Stimulated activated CD8-positive, alpha-beta memory T cell treated with anti-CD3 and anti-CD28 coated beads, Interleukin-15, amount 100 ng/mL, for 24 hours (primary cell): ENCODE data around the gene TMEM138.

Source experiments
- DNase-seq: peaks from one replicate; pipeline ENCODE4 v3.0.0-alpha.2; 2020; ENCODE audit warnings: low read depth

The TMEM138 gene

GRCh38 chr11:61406991-61407728 lies 45.0 kb downstream of the TMEM138 start:
- DNase-seq: no peak

- no peak for DNase-seq
Measured at GRCh38 chr11:61411589-61411988, 49.4 kb downstream of the TMEM138 start.

GRCh38 chr11:61413496-61413895 lies 51.3 kb downstream of the TMEM138 start:
- DNase-seq: no peak

- no peak for DNase-seq
Measured at GRCh38 chr11:61414547-61414946, 52.4 kb downstream of the TMEM138 start.

GRCh38 chr11:61415381-61415780 lies 53.2 kb downstream of the TMEM138 start:
- no peak for DNase-seq

GRCh38 chr11:61416941-61417340 lies 54.8 kb downstream of the TMEM138 start:
- no peak for DNase-seq

GRCh38 chr11:61417670-61418069 lies 55.5 kb downstream of the TMEM138 start:
- DNase-seq: no peak

GRCh38 chr11:61418136-61418535 lies 56.0 kb downstream of the TMEM138 start:
- DNase-seq: no peak
